GM21576 (cell line): ENCODE results near the gene KCP.
A peak's percentile ranks its signal among the peaks of the same experiment; 100 is the strongest.

Experiments
- ATAC-seq: cut with Tn5 transposase; IDR thresholded peaks from one replicate; pipeline ENCODE4 v1.9.1; 2021; ENCODE audit warnings: mild to moderate bottlenecking, moderate library complexity; ENCODE audit not compliant: unreplicated experiment

Gene KCP

GRCh38 chr7:128939075-128939860 is 28.8 kb upstream of the KCP start:
- no peak for ATAC-seq

- no peak for ATAC-seq
Measured at GRCh38 chr7:128938544-128939074, 28.1 kb upstream of the KCP start.

GRCh38 chr7:128937647-128938543 is 27.4 kb upstream of the KCP start, which contains the start of gene IRF5:
Gene IRF5 (plus strand): TSS chr7:128937927. CDS start chr7:128942082, 4,155 bp downstream.
- ATAC-seq = no peak

GRCh38 chr7:128937271-128937646 is 26.8 kb upstream of the KCP start:
- ATAC-seq = no peak

GRCh38 chr7:128936798-128937197 is 26.3 kb upstream of the KCP start:
- no peak for ATAC-seq

GRCh38 chr7:128935342-128935730 is 24.8 kb upstream of the KCP start:
- ATAC-seq = no peak

- ATAC-seq = peak; percentile 38
Measured at GRCh38 chr7:128934361-128935341, 24.1 kb upstream of the KCP start.

GRCh38 chr7:128933180-128933891 is 22.8 kb upstream of the KCP start:
- peak; percentile 28 for ATAC-seq

- ATAC-seq = no peak
Measured at GRCh38 chr7:128932862-128933179, 22.3 kb upstream of the KCP start.

GRCh38 chr7:128931965-128932861 is 21.7 kb upstream of the KCP start:
- ATAC-seq = no peak

- ATAC-seq = no peak
Measured at GRCh38 chr7:128931190-128931798, 20.8 kb upstream of the KCP start.

- ATAC-seq = no peak
Measured at GRCh38 chr7:128928882-128929788, 18.6 kb upstream of the KCP start.

GRCh38 chr7:128928159-128928813 is 17.8 kb upstream of the KCP start:
- no peak for ATAC-seq

- ATAC-seq = no peak
Measured at GRCh38 chr7:128924707-128925588, 14.4 kb upstream of the KCP start.

GRCh38 chr7:128923411-128923800 is 12.9 kb upstream of the KCP start:
- no peak for ATAC-seq
